Ascending aorta (tissue), 2 donors: ENCODE measurements around the gene ATP6V1G2. TPM values are rescaled to one million over a fixed set of nuclear protein-coding genes. Genes with fewer than 3 reads are reported as not detected.

Experiments used
- DNase-seq, 2 donors: peaks; one replicate each; pipeline ENCODE4 v3.0.0-alpha.2; 2019; ENCODE audit warnings: low spot score in 2 of 2
- H3K27ac ChIP-seq, 2 donors: fragments of 200-600 bp; sonication (generic); one replicate each; pipeline ENCODE4 v1.5.1; 2016 to 2017; ENCODE audit warnings: mild to moderate bottlenecking in 1 of 2
- H3K27me3 ChIP-seq: fragments of 200-600 bp; sonication (generic); one replicate; pipeline ENCODE4 v1.5.1; 2017
- H3K36me3 ChIP-seq, 2 donors: fragments of 200-600 bp; sonication (generic); one replicate each; pipeline ENCODE4 v1.5.1; 2016
- H3K4me1 ChIP-seq, 2 donors: fragments of 200-600 bp; sonication (generic); one replicate each; pipeline ENCODE4 v1.5.1; 2016 to 2017; ENCODE audit warnings: mild to moderate bottlenecking in 1 of 2
- H3K4me3 ChIP-seq, 2 donors: fragments of 200-600 bp; sonication (generic); one replicate each; pipeline ENCODE4 v1.5.1; 2016 to 2017; ENCODE audit warnings: mild to moderate bottlenecking in 1 of 2
- H3K9me3 ChIP-seq, 2 donors: fragments of 200-600 bp; sonication (generic); one replicate each; pipeline ENCODE4 v1.5.1; 2016
- intact Hi-C: fragments of 100-400 bp; cut with DNase I; formaldehyde crosslinking; loops from one replicate; pipeline ENCODE4 v1.15.1; 2023
- total RNA-seq: library from RNA; depleted of rRNA; stranded (reverse); fragments of >200 nt; gene quantifications from one replicate; pipeline ENCODE4 v1.1.0, GENCODE V29; 2016
- TF ChIP-seq, protein P1 (sequence below), 3 experiments: fragments of 200-600 bp in 2 of 3; fragments of 450-650 bp in 1 of 3; sonication (generic) in 2 of 3; IDR thresholded peaks; one replicate each; pipeline ENCODE4 v1.5.1; 2016 to 2019; ENCODE audit warnings: antibody characterized with exemption in 3 of 3, mild to moderate bottlenecking in 1 of 3, moderate library complexity in 1 of 3

The ATP6V1G2 gene
- total RNA-seq, 1 donor from 2014 or later, result not detected

DNA sequence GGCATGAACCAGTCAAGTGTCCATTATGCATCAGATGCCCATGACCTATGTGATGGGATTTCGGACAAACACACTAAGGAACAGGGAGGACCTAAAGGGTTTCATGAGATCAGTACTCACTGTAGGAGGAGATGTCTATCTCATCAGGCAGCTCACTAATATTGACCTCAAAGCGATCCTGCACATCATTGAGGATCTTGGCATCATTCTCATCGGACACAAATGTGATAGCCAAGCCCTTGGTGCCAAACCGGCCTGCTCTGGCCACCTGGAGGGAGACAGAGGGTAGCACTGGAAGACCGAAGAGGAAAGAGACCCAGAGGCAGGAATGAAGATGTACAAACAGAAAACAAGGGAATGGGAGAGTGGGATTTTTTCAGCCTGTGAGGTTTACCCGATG is 15.7 kb downstream of the ATP6V1G2 start:
- H3K4me1 ChIP-seq, result no peaks in the 10 kb centered on the region
- H3K27me3 ChIP-seq, result no peaks in the 10 kb centered on the region
- TF ChIP-seq, protein P1, sequence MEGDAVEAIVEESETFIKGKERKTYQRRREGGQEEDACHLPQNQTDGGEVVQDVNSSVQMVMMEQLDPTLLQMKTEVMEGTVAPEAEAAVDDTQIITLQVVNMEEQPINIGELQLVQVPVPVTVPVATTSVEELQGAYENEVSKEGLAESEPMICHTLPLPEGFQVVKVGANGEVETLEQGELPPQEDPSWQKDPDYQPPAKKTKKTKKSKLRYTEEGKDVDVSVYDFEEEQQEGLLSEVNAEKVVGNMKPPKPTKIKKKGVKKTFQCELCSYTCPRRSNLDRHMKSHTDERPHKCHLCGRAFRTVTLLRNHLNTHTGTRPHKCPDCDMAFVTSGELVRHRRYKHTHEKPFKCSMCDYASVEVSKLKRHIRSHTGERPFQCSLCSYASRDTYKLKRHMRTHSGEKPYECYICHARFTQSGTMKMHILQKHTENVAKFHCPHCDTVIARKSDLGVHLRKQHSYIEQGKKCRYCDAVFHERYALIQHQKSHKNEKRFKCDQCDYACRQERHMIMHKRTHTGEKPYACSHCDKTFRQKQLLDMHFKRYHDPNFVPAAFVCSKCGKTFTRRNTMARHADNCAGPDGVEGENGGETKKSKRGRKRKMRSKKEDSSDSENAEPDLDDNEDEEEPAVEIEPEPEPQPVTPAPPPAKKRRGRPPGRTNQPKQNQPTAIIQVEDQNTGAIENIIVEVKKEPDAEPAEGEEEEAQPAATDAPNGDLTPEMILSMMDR (IDR thresholded peaks at IDR 0.05), result no peak
- peaks cover 49 to 61% of the 10 kb centered on the region in 2 donors for H3K36me3 ChIP-seq
- H3K27ac ChIP-seq, result no peak overlapping the region
- intact Hi-C loops, result no loop called here
- no peak for DNase-seq
- no peak overlapping the region for H3K4me3 ChIP-seq
- H3K9me3 ChIP-seq, result no peaks in the 10 kb centered on the region

DNA sequence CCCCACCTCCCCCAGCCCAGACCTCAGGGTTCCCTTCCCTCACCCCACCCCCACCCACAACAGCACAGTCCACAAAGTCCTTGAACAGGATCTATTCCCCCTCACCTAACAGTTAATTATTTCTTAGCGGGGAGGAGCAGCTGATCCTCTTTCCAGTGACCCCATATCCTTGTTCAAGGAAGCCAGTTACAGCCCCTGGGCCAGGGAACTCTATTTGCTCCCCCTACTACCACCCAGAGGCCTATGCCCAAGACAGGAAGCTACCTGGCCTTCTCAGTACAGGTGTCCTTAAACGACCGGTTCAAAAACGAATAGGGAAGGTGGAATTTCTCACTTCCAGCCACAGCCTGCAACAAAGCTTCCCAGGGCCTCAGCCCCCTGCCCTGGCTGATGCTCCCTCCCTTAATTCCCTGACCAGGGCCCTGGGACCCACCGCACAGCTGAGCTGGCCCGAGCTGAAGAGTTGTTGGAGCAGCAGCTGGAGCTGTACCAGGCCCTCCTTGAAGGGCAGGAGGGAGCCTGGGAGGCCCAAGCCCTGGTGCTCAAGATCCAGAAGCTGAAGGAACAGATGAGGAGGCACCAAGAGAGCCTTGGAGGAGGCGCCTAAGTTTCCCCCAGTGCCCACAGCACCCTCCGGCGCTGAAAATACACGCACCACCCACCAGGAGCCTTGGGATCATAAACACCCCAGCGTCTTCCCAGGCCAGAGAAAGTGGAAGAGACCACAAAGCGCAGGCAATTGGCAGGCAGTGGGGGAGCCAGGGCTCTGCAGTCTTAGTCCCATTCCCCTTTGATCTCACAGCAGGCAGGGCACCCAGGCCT is 16.9 kb downstream of the ATP6V1G2 start:
- no peak for DNase-seq
- TF ChIP-seq, protein P1 (IDR thresholded peaks at IDR 0.05), result no peak
- intact Hi-C loops, result loop anchor here (5.0 kb wide), 1 partner anchor 37 kb away; no protein-coding TSS in a partner anchor
- no peaks in the 10 kb centered on the region for H3K4me1 ChIP-seq
- H3K9me3 ChIP-seq, result no peaks in the 10 kb centered on the region
- no peak overlapping the region for H3K27ac ChIP-seq
- no peaks in the 10 kb centered on the region for H3K27me3 ChIP-seq
- H3K4me3 ChIP-seq, result no peak overlapping the region
- H3K36me3 ChIP-seq, result peaks cover 38 to 50% of the 10 kb centered on the region in 2 donors

DNA sequence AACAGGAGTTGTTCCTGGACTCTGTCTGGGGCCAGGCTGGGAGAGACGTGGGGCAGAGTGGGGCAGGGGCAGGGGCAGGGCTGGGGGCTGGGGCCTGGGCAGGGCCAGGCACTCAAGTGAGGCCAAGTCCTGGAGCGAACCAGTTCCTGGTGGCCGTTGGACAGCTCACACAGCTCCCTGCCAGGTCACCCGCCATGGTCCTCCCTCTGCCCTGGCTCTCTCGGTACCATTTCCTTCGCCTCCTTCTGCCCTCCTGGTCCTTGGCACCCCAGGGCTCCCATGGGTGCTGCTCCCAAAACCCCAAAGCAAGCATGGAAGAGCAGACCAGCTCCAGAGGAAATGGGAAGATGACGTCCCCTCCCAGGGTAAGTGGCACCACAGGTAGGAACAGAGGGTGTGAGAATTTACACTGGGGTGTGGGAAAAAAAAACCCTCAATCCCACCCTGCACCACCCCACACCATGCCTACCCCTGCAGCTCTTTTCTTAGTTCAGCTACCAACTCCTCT is 17.5 kb downstream of the ATP6V1G2 start, which contains the start of gene MCCD1:
Gene MCCD1 (plus strand): TSS at position 142 of the 508 bp plus-strand sequence. CDS start 53 bp downstream, at position 195.
- DNase-seq, result no peak
- Histone ChIP-seq H3K4me3 (no peak within 1 kb of the TSS), H3K27ac (no peak within 1 kb of the TSS), H3K4me1 (no peaks in the 10 kb centered on the region), H3K36me3 (peaks cover 31 to 44% of the 10 kb centered on the region in 2 donors), H3K9me3 (no peaks in the 10 kb centered on the region), H3K27me3 (no peaks in the 10 kb centered on the region)
- TF ChIP-seq, protein P1 (IDR thresholded peaks at IDR 0.05), result no peak
- intact Hi-C loops, result loop anchor here (5.0 kb wide), 1 partner anchor 37 kb away; no protein-coding TSS in a partner anchor

DNA sequence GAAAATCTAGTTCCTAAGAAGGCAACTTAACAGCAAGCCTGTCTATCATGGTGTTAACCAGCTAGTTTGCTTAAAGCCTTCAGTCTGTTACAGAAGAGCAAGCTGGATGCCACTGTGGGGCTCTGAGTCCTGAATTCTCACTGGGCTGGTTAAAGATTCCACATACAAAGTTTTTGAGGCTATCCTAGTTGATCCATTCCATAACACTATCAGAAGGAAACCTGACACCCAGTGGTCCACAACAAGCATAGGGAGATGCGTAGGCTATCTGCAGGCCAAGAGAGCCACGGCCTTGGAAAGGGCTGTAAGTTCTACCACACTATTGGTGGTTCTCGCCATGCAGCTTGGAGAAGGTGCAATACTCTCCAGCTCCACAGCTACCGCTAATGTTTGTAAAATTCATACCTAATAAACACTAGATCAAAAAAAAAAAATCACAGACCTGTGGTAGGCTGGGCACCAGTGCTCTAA is 18.1 kb downstream of the ATP6V1G2 start:
- no peaks in the 10 kb centered on the region for H3K4me1 ChIP-seq
- H3K9me3 ChIP-seq, result no peaks in the 10 kb centered on the region
- DNase-seq, result no peak
- no peak overlapping the region for H3K4me3 ChIP-seq
- no peak overlapping the region for H3K27ac ChIP-seq
- intact Hi-C loops, result loop anchor here (5.0 kb wide), 1 partner anchor 36 kb away; no protein-coding TSS in a partner anchor
- H3K36me3 ChIP-seq, result peaks cover 26 to 38% of the 10 kb centered on the region in 2 donors
- TF ChIP-seq, protein P1 (IDR thresholded peaks at IDR 0.05), result no peak
- no peaks in the 10 kb centered on the region for H3K27me3 ChIP-seq

GRCh38 chr6:31525932-31526591 is 20.3 kb downstream of the ATP6V1G2 start:
- DNase-seq, result peak in 1 of 2 donors; percentile 48
- no peak overlapping the region for H3K27ac ChIP-seq
- TF ChIP-seq, protein P1 (IDR thresholded peaks at IDR 0.05), result no peak
- H3K27me3 ChIP-seq, result no peaks in the 10 kb centered on the region
- intact Hi-C loops, result loop anchor here (5.0 kb wide), 1 partner anchor 34 kb away; no protein-coding TSS in a partner anchor
- H3K4me3 ChIP-seq, result no peak overlapping the region
- H3K36me3 ChIP-seq, result peaks cover 5 to 17% of the 10 kb centered on the region in 2 donors
- no peaks in the 10 kb centered on the region for H3K4me1 ChIP-seq
- H3K9me3 ChIP-seq, result no peaks in the 10 kb centered on the region
